ENCODE measurements around the gene NPR2.

NPR2 gene

GRCh38 chr9:35813434-35814105, 22.2 kb downstream of the NPR2 start:
- ChIA-PET POLR2A (ENCODE audit: low non-redundant PET) (no interaction called here), CTCF (interaction anchor here (0.7 to 1.8 kb wide), 7 partner anchors 13 to 579 kb away, joined by 3 to 8 read pairs (median 4); no protein-coding TSS in a partner anchor)
- TF ChIP-seq CTCF (conservative IDR thresholded peaks at IDR 0.05; ENCODE audit: low read depth) = no peak; the same call in 1 of the 2 replicates
- peak overlapping the region; percentile 40 for H3K27ac ChIP-seq
- DNase-seq (ENCODE audit: low spot score) = peak; percentile 45

- CTCF ChIA-PET = interaction anchor here (0.6 to 1.8 kb wide), 9 partner anchors 12 to 580 kb away, joined by 3 to 8 read pairs (median 4); no protein-coding TSS in a partner anchor
- peak; percentile 64 for DNase-seq (ENCODE audit: low spot score)
- TF ChIP-seq CTCF (conservative IDR thresholded peaks at IDR 0.05; ENCODE audit: low read depth) = no peak; the same call in 1 of the 2 replicates
- peak overlapping the region; percentile 98 for H3K27ac ChIP-seq
- POLR2A ChIA-PET (ENCODE audit: low non-redundant PET) = no interaction called here
Measured at GRCh38 chr9:35814106-35814840, 22.9 kb downstream of the NPR2 start.

- CTCF ChIA-PET = interaction anchor here (0.6 to 1.8 kb wide), 6 partner anchors 11 to 67 kb away, joined by 3 to 8 read pairs (median 4); no protein-coding TSS in a partner anchor
- POLR2A ChIA-PET (ENCODE audit: low non-redundant PET) = no interaction called here
- no peak for TF ChIP-seq CTCF (conservative IDR thresholded peaks at IDR 0.05; ENCODE audit: low read depth)
- peak within 1 kb of the TSS; percentile 98 for H3K27ac ChIP-seq
- peak; percentile 99 for DNase-seq (ENCODE audit: low spot score)
Measured at GRCh38 chr9:35814841-35815543, 23.6 kb downstream of the NPR2 start, which contains the start of gene HINT2. HINT2 (minus strand) TSS chr9:35815042; CDS start chr9:35814979, 63 bp downstream.

GRCh38 chr9:35816708-35817107, 25.3 kb downstream of the NPR2 start:
- ChIA-PET CTCF (no interaction called here), POLR2A (ENCODE audit: low non-redundant PET) (no interaction called here)
- no peak for DNase-seq (ENCODE audit: low spot score)
- TF ChIP-seq CTCF (conservative IDR thresholded peaks at IDR 0.05; ENCODE audit: low read depth) = no peak
- H3K27ac ChIP-seq = no peak overlapping the region

- no peak for TF ChIP-seq CTCF (conservative IDR thresholded peaks at IDR 0.05; ENCODE audit: low read depth)
- no peak overlapping the region for H3K27ac ChIP-seq
- DNase-seq (ENCODE audit: low spot score) = no peak
- ChIA-PET CTCF (no interaction called here), POLR2A (ENCODE audit: low non-redundant PET) (no interaction called here)
Measured at GRCh38 chr9:35818341-35818740, 26.9 kb downstream of the NPR2 start.

GRCh38 chr9:35820076-35820475, 28.7 kb downstream of the NPR2 start:
- DNase-seq (ENCODE audit: low spot score) = no peak
- no peak for TF ChIP-seq CTCF (conservative IDR thresholded peaks at IDR 0.05; ENCODE audit: low read depth)
- POLR2A ChIA-PET (ENCODE audit: low non-redundant PET) = no interaction called here
- CTCF ChIA-PET = no interaction called here
- H3K27ac ChIP-seq = no peak overlapping the region
